ENCODE data around the gene FGF3.

DNA sequence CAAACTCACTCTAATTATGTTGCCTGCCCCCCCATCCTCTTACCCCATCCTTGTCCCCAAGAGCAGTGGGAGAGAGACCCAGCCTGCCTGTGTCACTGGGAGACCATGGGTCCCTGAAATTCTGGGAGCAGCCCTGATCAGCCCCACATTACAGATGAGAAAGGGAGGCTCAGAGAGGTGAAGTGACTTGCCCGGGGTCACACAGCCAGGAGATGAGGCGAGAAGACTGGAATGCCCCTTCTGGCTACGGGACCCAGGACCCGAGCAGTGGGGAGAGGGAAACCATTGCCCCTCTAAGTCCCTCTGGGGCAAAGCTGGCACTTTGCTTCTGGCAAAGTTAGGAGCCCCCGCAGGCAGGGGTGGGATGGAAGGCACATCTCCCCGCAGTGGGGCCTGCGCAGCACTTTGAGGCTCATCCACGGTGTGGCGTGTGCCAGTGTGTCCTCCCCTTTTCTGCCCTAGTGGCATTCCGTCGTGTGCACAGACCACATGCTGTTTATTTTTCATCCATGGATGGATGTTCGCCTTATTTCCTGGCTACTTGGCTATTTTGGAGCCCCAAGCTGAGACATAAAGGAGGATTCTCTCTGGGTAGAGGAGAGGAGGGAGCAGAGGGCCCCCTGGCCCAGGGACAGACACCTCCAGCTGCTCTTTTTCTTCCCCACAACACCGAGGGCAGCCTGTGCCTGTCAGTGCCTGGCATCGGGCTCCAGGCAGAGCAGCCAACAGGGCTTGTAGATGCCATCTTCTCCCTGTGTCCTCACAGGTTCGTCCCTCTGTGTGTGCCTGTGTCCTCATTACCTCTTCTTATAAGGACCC lies 3.7 kb upstream of the FGF3 start:
- TF ChIP-seq EZH2 (IDR thresholded peaks at IDR 0.05; ENCODE audit: insufficient read depth, poor library complexity, severe bottlenecking) (no peak), EZH2phosphoT487 (IDR thresholded peaks at IDR 0.05; ENCODE audit: insufficient read depth, low read depth) (no peak)

Data from GM23248 (cell line).